ENCODE measurements around the gene MUSTN1. TPM values are rescaled to one million over a fixed set of nuclear protein-coding genes. Genes with fewer than 3 reads are reported as not detected.

Gene MUSTN1
- total and polyA plus RNA-seq, 2 experiments from 2014 or later: 1.2 to 1.4 TPM

DNA sequence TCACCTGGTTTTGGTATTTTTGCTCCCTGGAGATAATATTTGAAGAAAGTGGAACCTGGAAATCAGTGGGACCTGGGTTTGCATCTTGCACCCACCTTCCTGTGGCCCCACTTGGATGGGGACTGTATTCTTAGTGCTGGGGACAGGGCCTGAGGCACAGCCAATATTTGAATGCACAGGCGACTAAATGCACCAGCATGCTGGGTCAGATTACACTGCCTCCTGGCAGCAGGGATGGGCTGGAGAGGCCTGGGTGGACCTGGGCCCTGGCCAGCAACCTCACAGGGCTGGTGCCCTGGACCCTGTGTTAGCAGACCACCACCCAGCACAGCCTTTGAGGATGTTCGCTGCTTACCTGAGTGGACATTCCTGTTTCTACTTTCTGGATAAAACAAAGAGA lies 14.9 kb downstream of the MUSTN1 start (continued):
- no peak for TF ChIP-seq REST (IDR thresholded peaks at IDR 0.05; ENCODE audit: unreplicated experiment)

DNA sequence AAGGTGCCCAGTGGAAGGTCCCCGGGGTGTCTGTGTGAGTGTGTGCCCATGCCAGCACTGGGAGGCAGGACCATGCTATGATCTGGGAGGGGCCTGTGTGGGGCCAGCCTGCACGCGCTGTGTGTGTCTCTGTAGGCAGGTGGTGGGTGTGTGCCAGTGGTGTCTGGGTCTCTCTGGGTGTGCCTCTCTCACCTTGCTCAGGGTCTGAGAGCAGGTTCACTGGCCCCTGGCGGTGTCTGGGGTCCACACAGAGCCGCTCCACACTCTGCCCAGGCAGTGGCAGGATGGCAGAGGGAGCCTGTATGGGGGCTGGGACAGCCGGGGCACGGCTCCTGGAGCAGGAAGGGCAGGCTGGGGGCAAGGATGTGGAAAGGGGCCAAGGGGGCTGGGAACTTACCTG lies 17.0 kb downstream of the MUSTN1 start:
- ATAC-seq (no peak), DNase-seq (ENCODE audit: low spot score) (no peak)
- Histone ChIP-seq H3K4me1 (ENCODE audit: insufficient read depth) (peaks cover 7% of the 10 kb centered on the region; the same call in 1 of the 2 replicates), H2AFZ (no peak overlapping the region), H3K9me2 (ENCODE audit: insufficient read depth) (no peaks in the 10 kb centered on the region), H4K20me1 (replicated peaks; ENCODE audit: insufficient read depth) (no peaks in the 10 kb centered on the region), H3K36me3 (ENCODE audit: insufficient read depth) (no peaks in the 10 kb centered on the region), H3K4me3 (no peak overlapping the region), H3K79me2 (replicated peaks; ENCODE audit: insufficient read depth) (no peaks in the 10 kb centered on the region), H3F3A (replicated peaks; ENCODE audit: low read depth) (no peaks in the 10 kb centered on the region), H3K27me3 (ENCODE audit: insufficient read depth) (no peaks in the 10 kb centered on the region), H3K4me2 (no peak overlapping the region), H3K27ac (ENCODE audit: low read depth) (no peak overlapping the region)
- no peak for TF ChIP-seq ZNF114 (CRISPR knock-in tag; IDR thresholded peaks at IDR 0.05)
- no peak for TF ChIP-seq POLR2AphosphoS5 (IDR thresholded peaks at IDR 0.05; ENCODE audit: low read depth)
- TF ChIP-seq, protein P1, sequence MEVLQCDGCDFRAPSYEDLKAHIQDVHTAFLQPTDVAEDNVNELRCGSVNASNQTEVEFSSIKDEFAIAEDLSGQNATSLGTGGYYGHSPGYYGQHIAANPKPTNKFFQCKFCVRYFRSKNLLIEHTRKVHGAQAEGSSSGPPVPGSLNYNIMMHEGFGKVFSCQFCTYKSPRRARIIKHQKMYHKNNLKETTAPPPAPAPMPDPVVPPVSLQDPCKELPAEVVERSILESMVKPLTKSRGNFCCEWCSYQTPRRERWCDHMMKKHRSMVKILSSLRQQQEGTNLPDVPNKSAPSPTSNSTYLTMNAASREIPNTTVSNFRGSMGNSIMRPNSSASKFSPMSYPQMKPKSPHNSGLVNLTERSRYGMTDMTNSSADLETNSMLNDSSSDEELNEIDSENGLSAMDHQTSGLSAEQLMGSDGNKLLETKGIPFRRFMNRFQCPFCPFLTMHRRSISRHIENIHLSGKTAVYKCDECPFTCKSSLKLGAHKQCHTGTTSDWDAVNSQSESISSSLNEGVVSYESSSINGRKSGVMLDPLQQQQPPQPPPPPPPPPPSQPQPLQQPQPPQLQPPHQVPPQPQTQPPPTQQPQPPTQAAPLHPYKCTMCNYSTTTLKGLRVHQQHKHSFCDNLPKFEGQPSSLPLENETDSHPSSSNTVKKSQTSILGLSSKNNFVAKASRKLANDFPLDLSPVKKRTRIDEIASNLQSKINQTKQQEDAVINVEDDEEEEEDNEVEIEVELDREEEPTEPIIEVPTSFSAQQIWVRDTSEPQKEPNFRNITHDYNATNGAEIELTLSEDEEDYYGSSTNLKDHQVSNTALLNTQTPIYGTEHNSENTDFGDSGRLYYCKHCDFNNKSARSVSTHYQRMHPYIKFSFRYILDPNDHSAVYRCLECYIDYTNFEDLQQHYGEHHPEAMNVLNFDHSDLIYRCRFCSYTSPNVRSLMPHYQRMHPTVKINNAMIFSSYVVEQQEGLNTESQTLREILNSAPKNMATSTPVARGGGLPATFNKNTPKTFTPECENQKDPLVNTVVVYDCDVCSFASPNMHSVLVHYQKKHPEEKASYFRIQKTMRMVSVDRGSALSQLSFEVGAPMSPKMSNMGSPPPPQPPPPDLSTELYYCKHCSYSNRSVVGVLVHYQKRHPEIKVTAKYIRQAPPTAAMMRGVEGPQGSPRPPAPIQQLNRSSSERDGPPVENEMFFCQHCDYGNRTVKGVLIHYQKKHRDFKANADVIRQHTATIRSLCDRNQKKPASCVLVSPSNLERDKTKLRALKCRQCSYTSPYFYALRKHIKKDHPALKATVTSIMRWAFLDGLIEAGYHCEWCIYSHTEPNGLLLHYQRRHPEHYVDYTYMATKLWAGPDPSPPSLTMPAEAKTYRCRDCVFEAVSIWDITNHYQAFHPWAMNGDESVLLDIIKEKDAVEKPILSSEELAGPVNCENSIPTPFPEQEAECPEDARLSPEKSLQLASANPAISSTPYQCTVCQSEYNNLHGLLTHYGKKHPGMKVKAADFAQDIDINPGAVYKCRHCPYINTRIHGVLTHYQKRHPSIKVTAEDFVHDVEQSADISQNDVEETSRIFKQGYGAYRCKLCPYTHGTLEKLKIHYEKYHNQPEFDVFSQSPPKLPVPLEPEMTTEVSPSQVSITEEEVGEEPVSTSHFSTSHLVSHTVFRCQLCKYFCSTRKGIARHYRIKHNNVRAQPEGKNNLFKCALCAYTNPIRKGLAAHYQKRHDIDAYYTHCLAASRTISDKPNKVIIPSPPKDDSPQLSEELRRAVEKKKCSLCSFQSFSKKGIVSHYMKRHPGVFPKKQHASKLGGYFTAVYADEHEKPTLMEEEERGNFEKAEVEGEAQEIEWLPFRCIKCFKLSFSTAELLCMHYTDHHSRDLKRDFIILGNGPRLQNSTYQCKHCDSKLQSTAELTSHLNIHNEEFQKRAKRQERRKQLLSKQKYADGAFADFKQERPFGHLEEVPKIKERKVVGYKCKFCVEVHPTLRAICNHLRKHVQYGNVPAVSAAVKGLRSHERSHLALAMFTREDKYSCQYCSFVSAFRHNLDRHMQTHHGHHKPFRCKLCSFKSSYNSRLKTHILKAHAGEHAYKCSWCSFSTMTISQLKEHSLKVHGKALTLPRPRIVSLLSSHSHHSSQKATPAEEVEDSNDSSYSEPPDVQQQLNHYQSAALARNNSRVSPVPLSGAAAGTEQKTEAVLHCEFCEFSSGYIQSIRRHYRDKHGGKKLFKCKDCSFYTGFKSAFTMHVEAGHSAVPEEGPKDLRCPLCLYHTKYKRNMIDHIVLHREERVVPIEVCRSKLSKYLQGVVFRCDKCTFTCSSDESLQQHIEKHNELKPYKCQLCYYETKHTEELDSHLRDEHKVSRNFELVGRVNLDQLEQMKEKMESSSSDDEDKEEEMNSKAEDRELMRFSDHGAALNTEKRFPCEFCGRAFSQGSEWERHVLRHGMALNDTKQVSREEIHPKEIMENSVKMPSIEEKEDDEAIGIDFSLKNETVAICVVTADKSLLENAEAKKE (CRISPR knock-in tag; IDR thresholded peaks at IDR 0.05): no peak
- Mint-ChIP-seq H3K27me3 (ENCODE audit: insufficient read depth, low read depth, poor library complexity) (peaks cover 21% of the 10 kb centered on the region), H3K4me1 (peaks cover 18% of the 10 kb centered on the region), H3K9me3 (no peaks in the 10 kb centered on the region; the same call in 1 of the 3 replicates), H3K27ac (no peak overlapping the region), H3K4me3 (no peak overlapping the region), H3K36me3 (ENCODE audit: low read depth) (no peaks in the 10 kb centered on the region)

Measured in GM23338 (cell line).